NCI-H146 treated with DMSO at 0.1 percent for 48 hours (cell line): ENCODE results near the gene PRKCA.

ENCODE experiments used
- DNase-seq: peaks from one replicate; lab custom pipeline; 2025; ENCODE audit not compliant: unreplicated experiment; lab: John Stamatoyannopoulos, UW

PRKCA gene

GRCh38 chr17:66564992-66565465, 262.6 kb downstream of the PRKCA start:
- no peak for DNase-seq

- peak; percentile 24 for DNase-seq
These were observed 265.1 kb downstream of the PRKCA start for GRCh38 chr17:66567234-66568170.

- DNase-seq = no peak
These were observed 267.2 kb downstream of the PRKCA start for GRCh38 chr17:66569572-66569971.

GRCh38 chr17:66570447-66571195, 268.2 kb downstream of the PRKCA start:
- DNase-seq = no peak

GRCh38 chr17:66571745-66572144, 269.3 kb downstream of the PRKCA start:
- DNase-seq = no peak

- DNase-seq = no peak
These were observed 270.7 kb downstream of the PRKCA start for GRCh38 chr17:66573078-66573477.

- no peak for DNase-seq
These were observed 271.7 kb downstream of the PRKCA start for GRCh38 chr17:66574123-66574522.

GRCh38 chr17:66576473-66576872, 274.1 kb downstream of the PRKCA start:
- DNase-seq = no peak

- no peak for DNase-seq
These were observed 274.6 kb downstream of the PRKCA start for GRCh38 chr17:66577041-66577440.

- DNase-seq = no peak
These were observed 276.5 kb downstream of the PRKCA start for GRCh38 chr17:66578781-66579489.

- no peak for DNase-seq
These were observed 277.1 kb downstream of the PRKCA start for GRCh38 chr17:66579556-66579955.

- DNase-seq = no peak
These were observed 278.0 kb downstream of the PRKCA start for GRCh38 chr17:66580184-66580955.

- no peak for DNase-seq
These were observed 278.6 kb downstream of the PRKCA start for GRCh38 chr17:66580956-66581391.

GRCh38 chr17:66582373-66583111, 280.1 kb downstream of the PRKCA start:
- DNase-seq = no peak

GRCh38 chr17:66583112-66583748, 280.8 kb downstream of the PRKCA start:
- DNase-seq = no peak

- no peak for DNase-seq
These were observed 282.5 kb downstream of the PRKCA start for GRCh38 chr17:66584927-66585326.

GRCh38 chr17:66585472-66585871, 283.1 kb downstream of the PRKCA start:
- DNase-seq = no peak

GRCh38 chr17:66589892-66590291, 287.5 kb downstream of the PRKCA start:
- DNase-seq = no peak

GRCh38 chr17:66593116-66593515, 290.7 kb downstream of the PRKCA start:
- DNase-seq = no peak
